ENCODE data around the gene NLRP5. TPM values are rescaled to one million over a fixed set of nuclear protein-coding genes. Genes with fewer than 3 reads are reported as not detected.

Gene NLRP5
- total and polyA plus RNA-seq, 2 of the 8 experiments (the other 6 are each of a cell fraction or from before 2014, with no cell fraction given): not detected

GRCh38 chr19:56084835-56085536, 98.4 kb downstream of the NLRP5 start (continued):
- no peak for TF ChIP-seq HDAC2 (IDR thresholded peaks at IDR 0.05; ENCODE audit: borderline replicate concordance in 1 of 2, low read depth in 2 of 2, low read length in 2 of 2)
- TF ChIP-seq JUN (IDR thresholded peaks at IDR 0.05; ENCODE audit: low read depth, low read length): no peak
- no peak for TF ChIP-seq NRF1 (IDR thresholded peaks at IDR 0.05; ENCODE audit: low read depth, low read length)
- TF ChIP-seq RXRA (IDR thresholded peaks at IDR 0.05; ENCODE audit: insufficient read depth, low read depth, low read length): no peak
- no peak for TF ChIP-seq TCF12 (IDR thresholded peaks at IDR 0.05; ENCODE audit: low read depth, low read length)
